Dedifferentiated amniotic fluid mesenchymal stem cell (primary cell): ENCODE results near the gene ZNF783.
"Not testable (repeated sequence)": the region's sequence is repeated elsewhere in the genome, so short reads cannot be mapped to it uniquely, and the experiment has no call there.

Experiments
- DNase-seq: peaks from one replicate; pipeline ENCODE4 v3.0.0-alpha.2; 2016; ENCODE audit errors: extremely low spot score

The ZNF783 gene

GRCh38 chr7:149240637-149241036 is 21.4 kb upstream of the ZNF783 start:
- no peak for DNase-seq

GRCh38 chr7:149241696-149242095 is 20.3 kb upstream of the ZNF783 start:
- no peak for DNase-seq

- no peak for DNase-seq
Observed at GRCh38 chr7:149245244-149245643, 16.8 kb upstream of the ZNF783 start.

GRCh38 chr7:149245744-149246143 is 16.3 kb upstream of the ZNF783 start:
- DNase-seq: no peak

GRCh38 chr7:149248777-149249176 is 13.2 kb upstream of the ZNF783 start:
- DNase-seq: no peak

- not testable (repeated sequence) for DNase-seq
Observed at GRCh38 chr7:149250151-149250550, 11.8 kb upstream of the ZNF783 start.

GRCh38 chr7:149251518-149251917 is 10.5 kb upstream of the ZNF783 start:
- not testable (repeated sequence) for DNase-seq

GRCh38 chr7:149252378-149252777 is 9.6 kb upstream of the ZNF783 start:
- DNase-seq: no peak

- no peak for DNase-seq
Observed at GRCh38 chr7:149253665-149254064, 8.3 kb upstream of the ZNF783 start.

GRCh38 chr7:149254181-149254858 is 7.7 kb upstream of the ZNF783 start:
- DNase-seq: no peak

GRCh38 chr7:149255174-149255573 is 6.8 kb upstream of the ZNF783 start:
- DNase-seq: no peak

GRCh38 chr7:149256568-149256967 is 5.4 kb upstream of the ZNF783 start:
- no peak for DNase-seq

- DNase-seq: no peak
Observed at GRCh38 chr7:149257146-149257545, 4.8 kb upstream of the ZNF783 start.

- peak; percentile 42 for DNase-seq
Observed at GRCh38 chr7:149261316-149261828, 624 bp upstream of the ZNF783 start.

- no peak for DNase-seq
Observed at GRCh38 chr7:149266451-149266850, 4.5 kb downstream of the ZNF783 start.

- DNase-seq: no peak
Observed at GRCh38 chr7:149267733-149268132, 5.7 kb downstream of the ZNF783 start.

GRCh38 chr7:149274424-149274823 is 12.4 kb downstream of the ZNF783 start:
- DNase-seq: not testable (repeated sequence)

- DNase-seq: no peak
Observed at GRCh38 chr7:149277871-149278270, 15.9 kb downstream of the ZNF783 start.

- DNase-seq: no peak
Observed at GRCh38 chr7:149278396-149278795, 16.4 kb downstream of the ZNF783 start.

- DNase-seq: no peak
Observed at GRCh38 chr7:149279111-149279743, 17.2 kb downstream of the ZNF783 start.

GRCh38 chr7:149280151-149280550 is 18.2 kb downstream of the ZNF783 start:
- no peak for DNase-seq

- no peak for DNase-seq
Observed at GRCh38 chr7:149280661-149281507, 18.9 kb downstream of the ZNF783 start.
